Measurements from ENCODE around the gene DOK4.

DNA sequence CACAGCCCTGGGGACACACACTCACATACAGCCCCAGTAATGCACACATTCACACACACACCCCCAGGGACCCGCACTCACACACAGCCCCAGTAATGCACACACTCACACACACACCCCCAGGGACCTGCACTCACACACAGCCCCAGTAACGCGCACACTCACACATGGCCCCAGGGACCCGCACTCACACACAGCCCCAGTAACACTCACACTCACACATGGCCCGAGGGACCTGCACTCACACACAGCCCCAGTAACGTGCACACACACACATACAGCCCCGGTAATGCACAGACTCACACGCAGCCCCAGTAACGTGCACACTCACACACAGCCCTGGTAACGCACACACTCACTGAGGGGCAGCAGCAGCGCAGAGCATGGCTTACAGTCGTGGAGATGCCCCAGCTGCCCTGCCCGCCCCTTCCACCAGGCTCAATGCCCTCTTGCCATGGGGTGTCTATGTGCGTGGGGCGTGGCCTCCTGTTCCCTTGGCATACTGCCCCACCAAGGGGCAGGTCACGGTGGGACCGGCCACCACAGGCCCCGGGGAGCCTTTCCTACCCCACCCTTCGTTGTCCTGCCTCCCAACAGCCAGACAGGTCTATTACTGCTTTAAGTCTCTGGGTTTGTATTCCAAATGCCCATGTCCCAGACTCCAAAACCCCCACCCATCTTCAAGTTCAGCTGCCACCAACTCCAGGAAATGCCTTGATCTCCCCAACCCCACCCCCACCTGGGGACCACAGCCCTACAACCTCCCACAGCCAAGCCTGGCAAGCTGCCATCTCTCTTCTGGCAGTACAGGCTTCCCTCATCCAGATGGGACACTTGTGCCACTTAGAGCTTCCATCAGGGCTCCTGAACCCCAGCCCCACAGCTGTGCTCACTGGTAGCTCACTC, 47.4 kb upstream of the DOK4 start:
- TF ChIP-seq, protein P1, sequence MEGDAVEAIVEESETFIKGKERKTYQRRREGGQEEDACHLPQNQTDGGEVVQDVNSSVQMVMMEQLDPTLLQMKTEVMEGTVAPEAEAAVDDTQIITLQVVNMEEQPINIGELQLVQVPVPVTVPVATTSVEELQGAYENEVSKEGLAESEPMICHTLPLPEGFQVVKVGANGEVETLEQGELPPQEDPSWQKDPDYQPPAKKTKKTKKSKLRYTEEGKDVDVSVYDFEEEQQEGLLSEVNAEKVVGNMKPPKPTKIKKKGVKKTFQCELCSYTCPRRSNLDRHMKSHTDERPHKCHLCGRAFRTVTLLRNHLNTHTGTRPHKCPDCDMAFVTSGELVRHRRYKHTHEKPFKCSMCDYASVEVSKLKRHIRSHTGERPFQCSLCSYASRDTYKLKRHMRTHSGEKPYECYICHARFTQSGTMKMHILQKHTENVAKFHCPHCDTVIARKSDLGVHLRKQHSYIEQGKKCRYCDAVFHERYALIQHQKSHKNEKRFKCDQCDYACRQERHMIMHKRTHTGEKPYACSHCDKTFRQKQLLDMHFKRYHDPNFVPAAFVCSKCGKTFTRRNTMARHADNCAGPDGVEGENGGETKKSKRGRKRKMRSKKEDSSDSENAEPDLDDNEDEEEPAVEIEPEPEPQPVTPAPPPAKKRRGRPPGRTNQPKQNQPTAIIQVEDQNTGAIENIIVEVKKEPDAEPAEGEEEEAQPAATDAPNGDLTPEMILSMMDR (conservative IDR thresholded peaks at IDR 0.05; ENCODE audit: low read depth, low read length) = no peak
- TF ChIP-seq EZH2 (IDR thresholded peaks at IDR 0.05; ENCODE audit: low read length, unreplicated experiment) (no peak), EZH2phosphoT487 (IDR thresholded peaks at IDR 0.05; ENCODE audit: borderline replicate concordance, low read length) (no peak)
